ENCODE measurements around the gene RAB38. TPM values are rescaled to one million over a fixed set of nuclear protein-coding genes. Genes with fewer than 3 reads are reported as not detected.

The RAB38 gene
- polyA plus RNA-seq, 3 donors = 0.25 to 1.3 (median 0.69) TPM

DNA sequence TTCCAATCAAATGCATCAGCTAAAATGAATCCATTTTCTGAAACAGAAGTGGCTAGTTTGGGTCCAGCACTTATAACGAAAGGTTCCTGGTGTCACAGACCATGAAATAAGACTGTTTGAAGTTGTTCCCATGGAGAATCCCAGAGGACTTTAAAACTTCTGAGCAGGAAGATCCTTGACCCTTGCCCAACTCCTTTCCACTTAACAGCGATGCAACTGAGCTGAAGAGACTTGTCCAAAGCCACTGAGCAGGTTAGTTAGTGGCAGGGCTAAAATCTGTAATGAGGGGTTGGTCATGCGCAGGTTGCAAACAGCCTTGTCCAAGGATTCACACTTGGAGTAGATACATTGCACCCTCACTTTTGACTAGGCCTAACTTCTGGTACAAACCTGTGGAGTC, 1.3 kb downstream of the RAB38 start:
- Mint-ChIP-seq H3K9me3 (no peaks in the 10 kb centered on the region), H3K4me1 (peaks cover 17% of the 10 kb centered on the region), H3K27ac (no peak overlapping the region), H3K4me3 (no peak overlapping the region), H3K27me3 (ENCODE audit: low read depth in 3 of 3) (peaks cover 3 to 11% (median 8%) of the 10 kb centered on the region in 3 donors), H3K36me3 (no peaks in the 10 kb centered on the region)
- no peak for TF ChIP-seq CTCF (IDR thresholded peaks at IDR 0.05)
- Histone ChIP-seq H3K9ac (ENCODE audit: insufficient read depth, low read length, poor library complexity, severe bottlenecking) (no peak overlapping the region), H3K27ac (ENCODE audit: low read depth in 1 of 2, low read length in 2 of 2) (no peak overlapping the region), H3K27me3 (ENCODE audit: control insufficient read depth in 2 of 2, insufficient read depth in 2 of 2, low read length in 2 of 2) (no peaks in the 10 kb centered on the region), H3K4me3 (replicated peaks in 1 of 3; ENCODE audit: low read depth in 2 of 3, low read length in 3 of 3) (no peak overlapping the region), H3K4me1 (ENCODE audit: control insufficient read depth in 1 of 2, insufficient read depth in 2 of 2, low read length in 2 of 2) (peaks cover 9 to 10% of the 10 kb centered on the region in 2 donors), H3K36me3 (replicated peaks in 1 of 2; ENCODE audit: control insufficient read depth in 1 of 2, insufficient read depth in 2 of 2, low read length in 2 of 2) (no peaks in the 10 kb centered on the region), H3K79me2 (ENCODE audit: insufficient read depth, low read length) (no peaks in the 10 kb centered on the region), H2AFZ (ENCODE audit: insufficient read depth, low read depth, low read length, poor library complexity, severe bottlenecking) (no peak overlapping the region), H4K20me1 (ENCODE audit: insufficient read depth, low read length) (no peaks in the 10 kb centered on the region), H3K4me2 (replicated peaks; ENCODE audit: extremely low read depth, low read length, poor library complexity, severe bottlenecking) (no peak overlapping the region), H3K9me3 (replicated peaks in 1 of 2; ENCODE audit: control insufficient read depth in 1 of 2, insufficient read depth in 1 of 2, low read length in 2 of 2) (no peaks in the 10 kb centered on the region)
- 100% methylated on average over 1 of the region's 3 CpGs for WGBS (ENCODE audit: insufficient coverage)
- intact Hi-C loops (cut with micrococcal nuclease) = no loop called here
- no peak for DNase-seq

DNA sequence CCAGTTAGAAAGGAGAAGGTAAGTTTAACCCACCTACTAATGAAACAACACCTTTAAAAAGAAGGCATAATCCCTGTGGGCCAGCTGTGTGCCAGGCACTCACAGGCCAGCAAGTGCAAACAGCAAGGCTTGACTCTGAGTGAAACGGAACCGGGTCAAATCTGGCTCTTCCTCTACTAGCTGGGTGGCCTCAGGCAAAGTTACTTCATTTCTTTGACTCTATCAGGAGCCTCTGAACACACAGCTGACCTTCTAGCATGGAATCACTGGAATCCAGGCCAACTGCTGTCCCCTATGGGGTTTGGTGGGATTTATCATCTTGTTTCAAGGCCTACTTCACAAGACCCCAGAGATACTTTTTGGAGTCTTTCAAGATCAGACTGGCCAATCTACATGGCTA, 3.3 kb downstream of the RAB38 start:
- H3K27ac ChIP-seq (ENCODE audit: low read depth in 1 of 2, low read length in 2 of 2) = no peak overlapping the region
- H3K79me2 ChIP-seq (ENCODE audit: insufficient read depth, low read length) = no peaks in the 10 kb centered on the region
- no peak overlapping the region for H3K4me3 Mint-ChIP-seq
- H3K4me1 Mint-ChIP-seq = peaks cover 17% of the 10 kb centered on the region
- DNase-seq = no peak
- H3K27me3 Mint-ChIP-seq (ENCODE audit: low read depth in 3 of 3) = peaks cover 3 to 11% (median 4%) of the 10 kb centered on the region in 3 donors
- no peaks in the 10 kb centered on the region for H3K27me3 ChIP-seq (ENCODE audit: control insufficient read depth in 2 of 2, insufficient read depth in 2 of 2, low read length in 2 of 2)
- H4K20me1 ChIP-seq (ENCODE audit: insufficient read depth, low read length) = no peaks in the 10 kb centered on the region
- H3K4me2 ChIP-seq (replicated peaks; ENCODE audit: extremely low read depth, low read length, poor library complexity, severe bottlenecking) = no peak overlapping the region
- H3K36me3 Mint-ChIP-seq = no peaks in the 10 kb centered on the region
- no peak for TF ChIP-seq CTCF (IDR thresholded peaks at IDR 0.05)
- H3K9me3 Mint-ChIP-seq = no peaks in the 10 kb centered on the region
- peaks cover 9 to 10% of the 10 kb centered on the region in 2 donors for H3K4me1 ChIP-seq (ENCODE audit: control insufficient read depth in 1 of 2, insufficient read depth in 2 of 2, low read length in 2 of 2)
- H3K4me3 ChIP-seq (replicated peaks in 1 of 3; ENCODE audit: low read depth in 2 of 3, low read length in 3 of 3) = no peak overlapping the region
- no peak overlapping the region for H3K27ac Mint-ChIP-seq
- 76% methylated on average over 2 of the region's 2 CpGs for WGBS (ENCODE audit: insufficient coverage)
- intact Hi-C loops (cut with micrococcal nuclease) = no loop called here
- H3K9ac ChIP-seq (ENCODE audit: insufficient read depth, low read length, poor library complexity, severe bottlenecking) = no peak overlapping the region
- H3K9me3 ChIP-seq (replicated peaks in 1 of 2; ENCODE audit: control insufficient read depth in 1 of 2, insufficient read depth in 1 of 2, low read length in 2 of 2) = no peaks in the 10 kb centered on the region
- no peak overlapping the region for H2AFZ ChIP-seq (ENCODE audit: insufficient read depth, low read depth, low read length, poor library complexity, severe bottlenecking)
- no peaks in the 10 kb centered on the region for H3K36me3 ChIP-seq (replicated peaks in 1 of 2; ENCODE audit: control insufficient read depth in 1 of 2, insufficient read depth in 2 of 2, low read length in 2 of 2)
